Body of pancreas (tissue), 4 donors: ENCODE data around the gene MALAT1.

Experiments
- CTCF ChIP-seq, 7 experiments: fragments of 450-650 bp in 4 of 7; fragments of 200-600 bp in 3 of 7; sonication (generic) in 3 of 7; IDR thresholded peaks; one replicate each; pipeline ENCODE4 v1.5.1; 2016 to 2019; ENCODE audit warnings: antibody characterized with exemption in 7 of 7
- POLR2A ChIP-seq, 3 donors: fragments of 450-650 bp; IDR thresholded peaks; one replicate each; pipeline ENCODE4 v1.6.1; 2016; ENCODE audit warnings: antibody characterized with exemption in 3 of 3, mild to moderate bottlenecking in 2 of 3

- TF ChIP-seq POLR2A (IDR thresholded peaks at IDR 0.05): no peak
- no peak for TF ChIP-seq CTCF (IDR thresholded peaks at IDR 0.05)
These were observed 12.0 kb upstream of the MALAT1 start for GRCh38 chr11:65486570-65487466.
